ENCODE measurements around the gene MTFMT.
A peak's percentile ranks its signal among the peaks of the same experiment; 100 is the strongest.
"Not testable (repeated sequence)": the region's sequence is repeated elsewhere in the genome, so short reads cannot be mapped to it uniquely, and the experiment has no call there.

The MTFMT gene
- long read RNA-seq, donor 1, partial matches to known transcripts: 11 of 15 reads
- long read RNA-seq, donor 1, other reads (novel, unspliced or antisense): 0 of 15 reads
- long read RNA-seq, donor 2, partial matches to known transcripts: 0 of 4 reads
- long read RNA-seq, donor 2, other reads (novel, unspliced or antisense): 0 of 4 reads
- long read RNA-seq, donor 3, partial matches to known transcripts: 0 of 5 reads
- long read RNA-seq, donor 3, other reads (novel, unspliced or antisense): 0 of 5 reads
- long read RNA-seq, donor 4, partial matches to known transcripts: 0 of 13 reads
- long read RNA-seq, donor 4, other reads (novel, unspliced or antisense): 10 of 13 reads
- long read RNA-seq, donor 5, transcript MTFMT-201 (9 exons, 2,734 nt): major isoform, 6 of 7 reads
- long read RNA-seq, donor 5, partial matches to known transcripts: 0 of 7 reads
- long read RNA-seq, donor 5, other reads (novel, unspliced or antisense): 0 of 7 reads
- long read RNA-seq, donor 6, transcript MTFMT-201 (9 exons, 2,734 nt): major isoform, 6 of 6 reads
- long read RNA-seq, donor 6, partial matches to known transcripts: 0 of 6 reads
- long read RNA-seq, donor 6, other reads (novel, unspliced or antisense): 0 of 6 reads
- long read RNA-seq, donor 7: 0 reads
- long read RNA-seq, donor 8, transcript MTFMT-201 (9 exons, 2,734 nt): major isoform, 5 of 6 reads
- long read RNA-seq, donor 8, partial matches to known transcripts: 0 of 6 reads
- long read RNA-seq, donor 8, other reads (novel, unspliced or antisense): 0 of 6 reads

- DNase-seq: peak; percentile 97
Observed at GRCh38 chr15:65028921-65029735, at the start of gene MTFMT. Gene MTFMT (minus strand): TSS chr15:65029639. CDS start chr15:65029613, 26 bp downstream.

- peak; percentile 68 for DNase-seq
Observed at GRCh38 chr15:65077981-65078352, 48.5 kb upstream of the MTFMT start.

GRCh38 chr15:65077291-65077980 lies 48.0 kb upstream of the MTFMT start:
- DNase-seq: no peak

GRCh38 chr15:65076486-65077290 lies 47.2 kb upstream of the MTFMT start, which contains the start of gene KBTBD13:
Gene KBTBD13 (plus strand): TSS chr15:65076746. CDS start chr15:65076816, 70 bp downstream.
- DNase-seq: no peak

GRCh38 chr15:65075607-65076395 lies 46.4 kb upstream of the MTFMT start:
- DNase-seq: not testable (repeated sequence)

- DNase-seq: not testable (repeated sequence)
Observed at GRCh38 chr15:65074946-65075345, 45.5 kb upstream of the MTFMT start.

- DNase-seq: no peak
Observed at GRCh38 chr15:65072617-65073016, 43.2 kb upstream of the MTFMT start.

GRCh38 chr15:65072027-65072426 lies 42.6 kb upstream of the MTFMT start:
- no peak for DNase-seq

- DNase-seq: no peak
Observed at GRCh38 chr15:65071381-65071811, 42.0 kb upstream of the MTFMT start.

GRCh38 chr15:65069779-65070546 lies 40.5 kb upstream of the MTFMT start:
- DNase-seq: no peak

GRCh38 chr15:65069179-65069578 lies 39.7 kb upstream of the MTFMT start:
- DNase-seq: no peak

GRCh38 chr15:65068403-65068788 lies 39.0 kb upstream of the MTFMT start:
- DNase-seq: no peak

- peak; percentile 61 for DNase-seq
Observed at GRCh38 chr15:65067645-65068402, 38.4 kb upstream of the MTFMT start, which contains the start of gene RASL12. Gene RASL12 (minus strand): TSS chr15:65067991. CDS start chr15:65067835, 156 bp downstream.

GRCh38 chr15:65067317-65067644 lies 37.8 kb upstream of the MTFMT start:
- no peak for DNase-seq

GRCh38 chr15:65066635-65067316 lies 37.3 kb upstream of the MTFMT start:
- no peak for DNase-seq

GRCh38 chr15:65066001-65066634 lies 36.7 kb upstream of the MTFMT start:
- DNase-seq: no peak

GRCh38 chr15:65062726-65063125 lies 33.3 kb upstream of the MTFMT start:
- DNase-seq: no peak
